GM12878 (cell line): Measurements from ENCODE around the gene SLC25A29. TPM values are rescaled to one million over a fixed set of nuclear protein-coding genes. Genes with fewer than 3 reads are reported as not detected.

Source experiments
- FOXM1 ChIP-seq: IDR thresholded peaks from 2 replicates; pipeline ENCODE4 v1.6.1; 2012; ENCODE audit warnings: low read depth, mild to moderate bottlenecking, inconsistent platforms, low read length, moderate library complexity
- MYC ChIP-seq: IDR thresholded peaks from 2 replicates; pipeline ENCODE4 v1.6.1; 2011; ENCODE audit warnings: mild to moderate bottlenecking, low read length, moderate library complexity, inconsistent platforms; ENCODE audit not compliant: insufficient read depth, insufficient replicate concordance, insufficient read length, severe bottlenecking
- NBN ChIP-seq: fragments of 450-650 bp; IDR thresholded peaks from 2 replicates; pipeline ENCODE4 v1.6.1; 2016
- SMAD1 ChIP-seq: fragments of 450-650 bp; IDR thresholded peaks from 2 replicates; pipeline ENCODE4 v1.6.1; 2018; ENCODE audit warnings: mild to moderate bottlenecking, low read depth; ENCODE audit not compliant: partially characterized antibody
- polyA plus RNA-seq, 11 experiments: library from polyadenylated mRNA; depleted of rRNA in 4 of 11; unstranded in 6 of 11; stranded (reverse) in 5 of 11; fragments of >200 nt; fragmentation: Nextera tagmentation in 4 of 11; fragmentation: Illumina TruSeq in 1 of 11; extraction: Ambion mirVana in 4 of 11; extraction: Trizol in 1 of 11; gene quantifications; 1 replicate in 1 of 11; 2 replicates in 10 of 11; pipeline versions ENCODE4 v1.2.1 to v1.2.3, GENCODE V29; 2011 to 2016; ENCODE audit warnings: inconsistent platforms in 2 of 11, missing spikeins in 2 of 11, low read depth in 1 of 11
- total RNA-seq, 4 experiments: library from RNA; depleted of rRNA in 3 of 4; stranded (reverse); fragments of >200 nt in 3 of 4; fragmentation: Illumina TruSeq in 1 of 4; extraction: Trizol in 1 of 4; gene quantifications; 2 replicates each; pipeline versions ENCODE4 v1.2.1 to v1.2.3, GENCODE V29; 2013 to 2021
- TF ChIP-seq, protein P1 (sequence below): fragments of 450-650 bp; IDR thresholded peaks from 2 replicates; pipeline ENCODE4 v1.6.1; 2018; ENCODE audit warnings: mild to moderate bottlenecking, low read depth, moderate library complexity; ENCODE audit not compliant: partially characterized antibody
- TF ChIP-seq, protein P2 (sequence below): fragments of 450-650 bp; IDR thresholded peaks from 2 replicates; pipeline ENCODE4 v1.6.1; 2017; ENCODE audit warnings: mild to moderate bottlenecking, moderate library complexity
- TF ChIP-seq, protein P3 (sequence below): fragments of 450-650 bp; formaldehyde crosslinking; IDR thresholded peaks from 2 replicates; pipeline ENCODE4 v1.4.0; 2020; ENCODE audit warnings: mild to moderate bottlenecking, moderate library complexity
- TF ChIP-seq, protein P4 (sequence below): fragments of 450-650 bp; IDR thresholded peaks from 2 replicates; pipeline ENCODE4 v1.6.1; 2018; ENCODE audit warnings: borderline replicate concordance, mild to moderate bottlenecking; ENCODE audit not compliant: partially characterized antibody
- TF ChIP-seq, protein P5 (sequence below): fragments of 450-650 bp; IDR thresholded peaks from 2 replicates; pipeline ENCODE4 v1.6.1; 2017; ENCODE audit warnings: mild to moderate bottlenecking, moderate library complexity

SLC25A29 gene
- total and polyA plus RNA-seq, 10 of the 15 experiments (the other 5 are each of a cell fraction or from before 2014, with no cell fraction given) = 0.42 to 13.3 (median 4.0) TPM; not detected in 1

DNA sequence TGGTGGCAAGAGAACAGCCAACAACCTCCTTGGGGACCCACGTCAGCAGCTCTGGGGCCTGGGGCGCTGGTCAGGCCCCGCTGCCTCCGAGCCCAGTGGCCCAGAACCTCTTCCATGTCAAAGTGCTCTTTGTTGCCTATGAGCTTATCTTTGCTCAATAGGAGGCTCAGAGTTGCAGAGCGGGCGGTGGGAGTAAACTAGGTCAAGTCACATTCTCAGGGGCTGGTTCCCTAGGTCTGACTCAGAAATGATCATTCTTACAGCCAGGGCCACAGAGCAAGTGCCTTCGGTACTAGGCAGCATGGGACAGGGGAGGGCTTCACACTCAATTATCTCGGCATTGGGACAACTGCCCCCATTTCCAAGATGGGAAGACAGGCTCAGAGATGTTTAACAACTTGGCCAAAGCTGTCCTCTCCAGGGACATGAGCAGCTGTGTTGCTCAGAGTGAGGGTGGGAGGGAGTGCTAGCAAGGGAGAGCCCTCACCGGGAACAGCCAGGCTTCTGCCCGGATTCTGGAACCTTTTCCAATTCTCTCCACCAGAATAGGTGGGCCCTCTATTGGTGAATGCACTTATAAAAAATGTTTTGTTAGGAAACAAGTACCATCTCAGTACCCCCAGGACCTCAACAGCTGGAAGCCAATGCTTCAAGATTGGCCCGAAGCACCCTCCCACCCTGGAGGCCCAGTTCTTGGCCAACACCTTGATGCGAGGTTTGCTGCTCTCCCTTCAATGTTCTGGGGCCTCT, 11.9 kb downstream of the SLC25A29 start (continued):
- TF ChIP-seq FOXM1 (no peak), NBN (no peak), SMAD1 (peak; percentile 40), MYC (no peak)
- TF ChIP-seq, protein P1, sequence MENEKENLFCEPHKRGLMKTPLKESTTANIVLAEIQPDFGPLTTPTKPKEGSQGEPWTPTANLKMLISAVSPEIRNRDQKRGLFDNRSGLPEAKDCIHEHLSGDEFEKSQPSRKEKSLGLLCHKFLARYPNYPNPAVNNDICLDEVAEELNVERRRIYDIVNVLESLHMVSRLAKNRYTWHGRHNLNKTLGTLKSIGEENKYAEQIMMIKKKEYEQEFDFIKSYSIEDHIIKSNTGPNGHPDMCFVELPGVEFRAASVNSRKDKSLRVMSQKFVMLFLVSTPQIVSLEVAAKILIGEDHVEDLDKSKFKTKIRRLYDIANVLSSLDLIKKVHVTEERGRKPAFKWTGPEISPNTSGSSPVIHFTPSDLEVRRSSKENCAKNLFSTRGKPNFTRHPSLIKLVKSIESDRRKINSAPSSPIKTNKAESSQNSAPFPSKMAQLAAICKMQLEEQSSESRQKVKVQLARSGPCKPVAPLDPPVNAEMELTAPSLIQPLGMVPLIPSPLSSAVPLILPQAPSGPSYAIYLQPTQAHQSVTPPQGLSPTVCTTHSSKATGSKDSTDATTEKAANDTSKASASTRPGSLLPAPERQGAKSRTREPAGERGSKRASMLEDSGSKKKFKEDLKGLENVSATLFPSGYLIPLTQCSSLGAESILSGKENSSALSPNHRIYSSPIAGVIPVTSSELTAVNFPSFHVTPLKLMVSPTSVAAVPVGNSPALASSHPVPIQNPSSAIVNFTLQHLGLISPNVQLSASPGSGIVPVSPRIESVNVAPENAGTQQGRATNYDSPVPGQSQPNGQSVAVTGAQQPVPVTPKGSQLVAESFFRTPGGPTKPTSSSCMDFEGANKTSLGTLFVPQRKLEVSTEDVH = no peak
- TF ChIP-seq, protein P2, sequence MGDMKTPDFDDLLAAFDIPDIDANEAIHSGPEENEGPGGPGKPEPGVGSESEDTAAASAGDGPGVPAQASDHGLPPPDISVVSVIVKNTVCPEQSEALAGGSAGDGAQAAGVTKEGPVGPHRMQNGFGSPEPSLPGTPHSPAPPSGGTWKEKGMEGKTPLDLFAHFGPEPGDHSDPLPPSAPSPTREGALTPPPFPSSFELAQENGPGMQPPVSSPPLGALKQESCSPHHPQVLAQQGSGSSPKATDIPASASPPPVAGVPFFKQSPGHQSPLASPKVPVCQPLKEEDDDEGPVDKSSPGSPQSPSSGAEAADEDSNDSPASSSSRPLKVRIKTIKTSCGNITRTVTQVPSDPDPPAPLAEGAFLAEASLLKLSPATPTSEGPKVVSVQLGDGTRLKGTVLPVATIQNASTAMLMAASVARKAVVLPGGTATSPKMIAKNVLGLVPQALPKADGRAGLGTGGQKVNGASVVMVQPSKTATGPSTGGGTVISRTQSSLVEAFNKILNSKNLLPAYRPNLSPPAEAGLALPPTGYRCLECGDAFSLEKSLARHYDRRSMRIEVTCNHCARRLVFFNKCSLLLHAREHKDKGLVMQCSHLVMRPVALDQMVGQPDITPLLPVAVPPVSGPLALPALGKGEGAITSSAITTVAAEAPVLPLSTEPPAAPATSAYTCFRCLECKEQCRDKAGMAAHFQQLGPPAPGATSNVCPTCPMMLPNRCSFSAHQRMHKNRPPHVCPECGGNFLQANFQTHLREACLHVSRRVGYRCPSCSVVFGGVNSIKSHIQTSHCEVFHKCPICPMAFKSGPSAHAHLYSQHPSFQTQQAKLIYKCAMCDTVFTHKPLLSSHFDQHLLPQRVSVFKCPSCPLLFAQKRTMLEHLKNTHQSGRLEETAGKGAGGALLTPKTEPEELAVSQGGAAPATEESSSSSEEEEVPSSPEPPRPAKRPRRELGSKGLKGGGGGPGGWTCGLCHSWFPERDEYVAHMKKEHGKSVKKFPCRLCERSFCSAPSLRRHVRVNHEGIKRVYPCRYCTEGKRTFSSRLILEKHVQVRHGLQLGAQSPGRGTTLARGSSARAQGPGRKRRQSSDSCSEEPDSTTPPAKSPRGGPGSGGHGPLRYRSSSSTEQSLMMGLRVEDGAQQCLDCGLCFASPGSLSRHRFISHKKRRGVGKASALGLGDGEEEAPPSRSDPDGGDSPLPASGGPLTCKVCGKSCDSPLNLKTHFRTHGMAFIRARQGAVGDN = peak; percentile 90
- TF ChIP-seq, protein P3, sequence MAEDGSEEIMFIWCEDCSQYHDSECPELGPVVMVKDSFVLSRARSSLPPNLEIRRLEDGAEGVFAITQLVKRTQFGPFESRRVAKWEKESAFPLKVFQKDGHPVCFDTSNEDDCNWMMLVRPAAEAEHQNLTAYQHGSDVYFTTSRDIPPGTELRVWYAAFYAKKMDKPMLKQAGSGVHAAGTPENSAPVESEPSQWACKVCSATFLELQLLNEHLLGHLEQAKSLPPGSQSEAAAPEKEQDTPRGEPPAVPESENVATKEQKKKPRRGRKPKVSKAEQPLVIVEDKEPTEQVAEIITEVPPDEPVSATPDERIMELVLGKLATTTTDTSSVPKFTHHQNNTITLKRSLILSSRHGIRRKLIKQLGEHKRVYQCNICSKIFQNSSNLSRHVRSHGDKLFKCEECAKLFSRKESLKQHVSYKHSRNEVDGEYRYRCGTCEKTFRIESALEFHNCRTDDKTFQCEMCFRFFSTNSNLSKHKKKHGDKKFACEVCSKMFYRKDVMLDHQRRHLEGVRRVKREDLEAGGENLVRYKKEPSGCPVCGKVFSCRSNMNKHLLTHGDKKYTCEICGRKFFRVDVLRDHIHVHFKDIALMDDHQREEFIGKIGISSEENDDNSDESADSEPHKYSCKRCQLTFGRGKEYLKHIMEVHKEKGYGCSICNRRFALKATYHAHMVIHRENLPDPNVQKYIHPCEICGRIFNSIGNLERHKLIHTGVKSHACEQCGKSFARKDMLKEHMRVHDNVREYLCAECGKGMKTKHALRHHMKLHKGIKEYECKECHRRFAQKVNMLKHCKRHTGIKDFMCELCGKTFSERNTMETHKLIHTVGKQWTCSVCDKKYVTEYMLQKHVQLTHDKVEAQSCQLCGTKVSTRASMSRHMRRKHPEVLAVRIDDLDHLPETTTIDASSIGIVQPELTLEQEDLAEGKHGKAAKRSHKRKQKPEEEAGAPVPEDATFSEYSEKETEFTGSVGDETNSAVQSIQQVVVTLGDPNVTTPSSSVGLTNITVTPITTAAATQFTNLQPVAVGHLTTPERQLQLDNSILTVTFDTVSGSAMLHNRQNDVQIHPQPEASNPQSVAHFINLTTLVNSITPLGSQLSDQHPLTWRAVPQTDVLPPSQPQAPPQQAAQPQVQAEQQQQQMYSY = no peak
- TF ChIP-seq, protein P4, sequence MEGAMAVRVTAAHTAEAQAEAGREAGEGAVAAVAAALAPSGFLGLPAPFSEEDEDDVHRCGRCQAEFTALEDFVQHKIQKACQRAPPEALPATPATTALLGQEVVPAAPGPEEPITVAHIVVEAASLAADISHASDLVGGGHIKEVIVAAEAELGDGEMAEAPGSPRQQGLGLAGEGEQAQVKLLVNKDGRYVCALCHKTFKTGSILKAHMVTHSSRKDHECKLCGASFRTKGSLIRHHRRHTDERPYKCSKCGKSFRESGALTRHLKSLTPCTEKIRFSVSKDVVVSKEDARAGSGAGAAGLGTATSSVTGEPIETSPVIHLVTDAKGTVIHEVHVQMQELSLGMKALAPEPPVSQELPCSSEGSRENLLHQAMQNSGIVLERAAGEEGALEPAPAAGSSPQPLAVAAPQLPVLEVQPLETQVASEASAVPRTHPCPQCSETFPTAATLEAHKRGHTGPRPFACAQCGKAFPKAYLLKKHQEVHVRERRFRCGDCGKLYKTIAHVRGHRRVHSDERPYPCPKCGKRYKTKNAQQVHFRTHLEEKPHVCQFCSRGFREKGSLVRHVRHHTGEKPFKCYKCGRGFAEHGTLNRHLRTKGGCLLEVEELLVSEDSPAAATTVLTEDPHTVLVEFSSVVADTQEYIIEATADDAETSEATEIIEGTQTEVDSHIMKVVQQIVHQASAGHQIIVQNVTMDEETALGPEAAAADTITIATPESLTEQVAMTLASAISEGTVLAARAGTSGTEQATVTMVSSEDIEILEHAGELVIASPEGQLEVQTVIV = no peak
- TF ChIP-seq, protein P5, sequence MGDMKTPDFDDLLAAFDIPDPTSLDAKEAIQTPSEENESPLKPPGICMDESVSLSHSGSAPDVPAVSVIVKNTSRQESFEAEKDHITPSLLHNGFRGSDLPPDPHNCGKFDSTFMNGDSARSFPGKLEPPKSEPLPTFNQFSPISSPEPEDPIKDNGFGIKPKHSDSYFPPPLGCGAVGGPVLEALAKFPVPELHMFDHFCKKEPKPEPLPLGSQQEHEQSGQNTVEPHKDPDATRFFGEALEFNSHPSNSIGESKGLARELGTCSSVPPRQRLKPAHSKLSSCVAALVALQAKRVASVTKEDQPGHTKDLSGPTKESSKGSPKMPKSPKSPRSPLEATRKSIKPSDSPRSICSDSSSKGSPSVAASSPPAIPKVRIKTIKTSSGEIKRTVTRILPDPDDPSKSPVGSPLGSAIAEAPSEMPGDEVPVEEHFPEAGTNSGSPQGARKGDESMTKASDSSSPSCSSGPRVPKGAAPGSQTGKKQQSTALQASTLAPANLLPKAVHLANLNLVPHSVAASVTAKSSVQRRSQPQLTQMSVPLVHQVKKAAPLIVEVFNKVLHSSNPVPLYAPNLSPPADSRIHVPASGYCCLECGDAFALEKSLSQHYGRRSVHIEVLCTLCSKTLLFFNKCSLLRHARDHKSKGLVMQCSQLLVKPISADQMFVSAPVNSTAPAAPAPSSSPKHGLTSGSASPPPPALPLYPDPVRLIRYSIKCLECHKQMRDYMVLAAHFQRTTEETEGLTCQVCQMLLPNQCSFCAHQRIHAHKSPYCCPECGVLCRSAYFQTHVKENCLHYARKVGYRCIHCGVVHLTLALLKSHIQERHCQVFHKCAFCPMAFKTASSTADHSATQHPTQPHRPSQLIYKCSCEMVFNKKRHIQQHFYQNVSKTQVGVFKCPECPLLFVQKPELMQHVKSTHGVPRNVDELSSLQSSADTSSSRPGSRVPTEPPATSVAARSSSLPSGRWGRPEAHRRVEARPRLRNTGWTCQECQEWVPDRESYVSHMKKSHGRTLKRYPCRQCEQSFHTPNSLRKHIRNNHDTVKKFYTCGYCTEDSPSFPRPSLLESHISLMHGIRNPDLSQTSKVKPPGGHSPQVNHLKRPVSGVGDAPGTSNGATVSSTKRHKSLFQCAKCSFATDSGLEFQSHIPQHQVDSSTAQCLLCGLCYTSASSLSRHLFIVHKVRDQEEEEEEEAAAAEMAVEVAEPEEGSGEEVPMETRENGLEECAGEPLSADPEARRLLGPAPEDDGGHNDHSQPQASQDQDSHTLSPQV = peak; percentile 35; the same call in 1 of the 2 replicates
